H1 (cell line): Measurements from ENCODE around the gene MRTFB. TPM values are rescaled to one million over a fixed set of nuclear protein-coding genes. Genes with fewer than 3 reads are reported as not detected.

ENCODE experiments used
- CHD2 ChIP-seq: IDR thresholded peaks from 2 replicates; pipeline ENCODE4 v1.6.1; 2012; ENCODE audit warnings: low read length, improper control_type of control experiment
- GABPA ChIP-seq: IDR thresholded peaks from 2 replicates; pipeline ENCODE4 v1.6.1; 2011; ENCODE audit warnings: mild to moderate bottlenecking, low read length, moderate library complexity, borderline replicate concordance; ENCODE audit not compliant: insufficient read depth
- polyA plus RNA-seq, 7 experiments: library from polyadenylated mRNA; depleted of rRNA in 3 of 7; stranded (reverse) in 5 of 7; unstranded in 2 of 7; fragments of >200 nt in 5 of 7; fragments of 200-250 nt in 2 of 7; gene quantifications; 1 replicate in 5 of 7; 2 replicates in 1 of 7; 4 replicates in 1 of 7; pipeline versions ENCODE4 v1.2.1 to v1.2.3, GENCODE V29; 2011 to 2013; ENCODE audit warnings: missing spikeins in 2 of 7, mixed read lengths in 2 of 7
- total RNA-seq: library from RNA; stranded (reverse); fragmentation: NEBNext Ultra II Directional; extraction: Animal tissue kit (Norgen Biotek cat#: 25700); gene quantifications from 2 replicates; pipeline ENCODE4 v1.2.1, GENCODE V29; 2021
- TF ChIP-seq, protein P1 (sequence below), 3 experiments: IDR thresholded peaks; 1 replicate in 2 of 3; 2 replicates in 1 of 3; pipeline versions ENCODE4 v1.5.1 to v1.6.1; 2011; ENCODE audit warnings: low read length in 3 of 3, mild to moderate bottlenecking in 3 of 3, inconsistent platforms in 2 of 3, low read depth in 1 of 3, moderate library complexity in 1 of 3; ENCODE audit not compliant: insufficient read depth in 1 of 3; ENCODE audit errors: control extremely low read depth in 1 of 3

The MRTFB gene
- total and polyA plus RNA-seq, 2 of the 8 experiments (the other 6 are each of a cell fraction or from before 2014, with no cell fraction given) = 13.5 to 34.9 TPM

DNA sequence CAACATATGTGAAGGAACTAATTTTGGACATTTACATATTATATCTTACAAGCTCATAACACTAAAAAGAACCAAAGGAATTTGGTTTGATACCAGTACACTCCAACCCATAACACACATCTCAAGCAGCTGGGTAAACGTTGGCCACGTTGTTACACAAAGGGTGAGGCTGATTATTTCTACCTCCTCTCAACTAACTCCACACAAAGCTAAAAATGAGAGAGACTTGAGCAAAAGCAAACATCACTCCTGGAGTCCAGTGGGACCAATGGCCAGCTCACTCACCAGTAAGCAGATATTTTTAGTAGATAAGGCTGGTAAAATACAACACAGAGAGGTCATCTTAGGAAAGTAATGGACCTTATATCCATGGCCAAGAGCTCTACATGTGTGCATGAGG lies 207.6 kb downstream of the MRTFB start (continued):
- TF ChIP-seq, protein P1, sequence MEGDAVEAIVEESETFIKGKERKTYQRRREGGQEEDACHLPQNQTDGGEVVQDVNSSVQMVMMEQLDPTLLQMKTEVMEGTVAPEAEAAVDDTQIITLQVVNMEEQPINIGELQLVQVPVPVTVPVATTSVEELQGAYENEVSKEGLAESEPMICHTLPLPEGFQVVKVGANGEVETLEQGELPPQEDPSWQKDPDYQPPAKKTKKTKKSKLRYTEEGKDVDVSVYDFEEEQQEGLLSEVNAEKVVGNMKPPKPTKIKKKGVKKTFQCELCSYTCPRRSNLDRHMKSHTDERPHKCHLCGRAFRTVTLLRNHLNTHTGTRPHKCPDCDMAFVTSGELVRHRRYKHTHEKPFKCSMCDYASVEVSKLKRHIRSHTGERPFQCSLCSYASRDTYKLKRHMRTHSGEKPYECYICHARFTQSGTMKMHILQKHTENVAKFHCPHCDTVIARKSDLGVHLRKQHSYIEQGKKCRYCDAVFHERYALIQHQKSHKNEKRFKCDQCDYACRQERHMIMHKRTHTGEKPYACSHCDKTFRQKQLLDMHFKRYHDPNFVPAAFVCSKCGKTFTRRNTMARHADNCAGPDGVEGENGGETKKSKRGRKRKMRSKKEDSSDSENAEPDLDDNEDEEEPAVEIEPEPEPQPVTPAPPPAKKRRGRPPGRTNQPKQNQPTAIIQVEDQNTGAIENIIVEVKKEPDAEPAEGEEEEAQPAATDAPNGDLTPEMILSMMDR (IDR thresholded peaks at IDR 0.05; ENCODE audit: control extremely low read depth in 1 of 3, insufficient read depth in 1 of 3, low read depth in 1 of 3, low read length in 3 of 3) = no peak
- TF ChIP-seq GABPA (no peak), CHD2 (no peak)
- TF ChIP-seq, all 59 proteins: peak for 0
